HEK293 (cell line): Measurements from ENCODE around the gene ARHGEF12.

Source experiments
- EGR2 ChIP-seq: fragments of 450-650 bp; formaldehyde crosslinking; IDR thresholded peaks from 2 replicates; pipeline ENCODE4 v1.5.1; 2016; ENCODE audit warnings: low read depth, missing biosample characterization, missing genetic modification characterization
- FEZF1 ChIP-seq: fragments of 450-650 bp; formaldehyde crosslinking; IDR thresholded peaks from 2 replicates; pipeline ENCODE4 v1.5.1; 2016; ENCODE audit warnings: missing biosample characterization, missing genetic modification characterization
- KLF17 ChIP-seq: fragments of 450-650 bp; formaldehyde crosslinking; IDR thresholded peaks from 2 replicates; pipeline ENCODE4 v1.5.1; 2016; ENCODE audit warnings: missing biosample characterization, missing genetic modification characterization
- MEIS1 ChIP-seq: sonication (generic); formaldehyde crosslinking; IDR thresholded peaks from 2 replicates; pipeline ENCODE4 v1.8.1; 2022; ENCODE audit warnings: missing genetic modification reagents, mild to moderate bottlenecking, borderline replicate concordance
- OVOL3 ChIP-seq: fragments of 450-650 bp; formaldehyde crosslinking; IDR thresholded peaks from 2 replicates; pipeline ENCODE4 v1.5.1; 2016; ENCODE audit warnings: missing biosample characterization, missing genetic modification characterization
- REPIN1 ChIP-seq: fragments of 450-650 bp; formaldehyde crosslinking; IDR thresholded peaks from 2 replicates; pipeline ENCODE4 v1.5.1; 2017; ENCODE audit warnings: missing biosample characterization, missing genetic modification characterization, low read depth
- SALL2 ChIP-seq: fragments of 450-650 bp; formaldehyde crosslinking; IDR thresholded peaks from 2 replicates; pipeline ENCODE4 v1.5.0; 2017; ENCODE audit warnings: missing biosample characterization, mild to moderate bottlenecking, missing genetic modification characterization, borderline replicate concordance
- SCRT1 ChIP-seq: fragments of 450-650 bp; formaldehyde crosslinking; IDR thresholded peaks from 2 replicates; pipeline ENCODE4 v1.5.1; 2016; ENCODE audit warnings: missing biosample characterization, missing genetic modification characterization, borderline replicate concordance
- YY2 ChIP-seq: fragments of 450-650 bp; formaldehyde crosslinking; IDR thresholded peaks from 2 replicates; pipeline ENCODE4 v1.5.1; 2016; ENCODE audit warnings: missing biosample characterization, missing genetic modification characterization
- ZBTB1 ChIP-seq: fragments of 450-650 bp; formaldehyde crosslinking; IDR thresholded peaks from 2 replicates; pipeline ENCODE4 v1.5.1; 2016; ENCODE audit warnings: missing biosample characterization, missing genetic modification characterization
- ZIC2 ChIP-seq: fragments of 450-650 bp; formaldehyde crosslinking; IDR thresholded peaks from 2 replicates; pipeline ENCODE4 v1.5.1; 2016; ENCODE audit warnings: missing biosample characterization, missing genetic modification characterization
- ZNF10 ChIP-seq: fragments of 450-650 bp; formaldehyde crosslinking; IDR thresholded peaks from 2 replicates; pipeline ENCODE4 v1.5.1; 2017; ENCODE audit warnings: missing biosample characterization, missing genetic modification characterization
- ZNF148 ChIP-seq: fragments of 450-650 bp; formaldehyde crosslinking; IDR thresholded peaks from 2 replicates; pipeline ENCODE4 v1.5.0; 2017; ENCODE audit warnings: missing biosample characterization, missing genetic modification characterization, borderline replicate concordance
- ZNF157 ChIP-seq: fragments of 450-650 bp; formaldehyde crosslinking; IDR thresholded peaks from 2 replicates; pipeline ENCODE4 v1.5.1; 2016; ENCODE audit warnings: missing biosample characterization, missing genetic modification characterization
- ZNF19 ChIP-seq: fragments of 450-650 bp; formaldehyde crosslinking; IDR thresholded peaks from 2 replicates; pipeline ENCODE4; 2016; ENCODE audit warnings: missing biosample characterization, missing genetic modification characterization, low read depth
- ZNF202 ChIP-seq: fragments of 450-650 bp; formaldehyde crosslinking; IDR thresholded peaks from 2 replicates; pipeline ENCODE4 v1.5.1; 2016; ENCODE audit warnings: missing biosample characterization, missing genetic modification characterization, borderline replicate concordance
- ZNF221 ChIP-seq: fragments of 450-650 bp; formaldehyde crosslinking; IDR thresholded peaks from 2 replicates; pipeline ENCODE4 v1.5.1; 2017; ENCODE audit warnings: missing biosample characterization, missing genetic modification characterization, borderline replicate concordance
- ZNF248 ChIP-seq: fragments of 450-650 bp; formaldehyde crosslinking; IDR thresholded peaks from 2 replicates; pipeline ENCODE4 v1.5.1; 2017; ENCODE audit warnings: missing biosample characterization, missing genetic modification characterization
- ZNF324 ChIP-seq: fragments of 450-650 bp; formaldehyde crosslinking; IDR thresholded peaks from 2 replicates; pipeline ENCODE4 v1.5.1; 2016; ENCODE audit warnings: missing biosample characterization, missing genetic modification characterization
- ZNF335 ChIP-seq: fragments of 450-650 bp; formaldehyde crosslinking; conservative IDR thresholded peaks from 2 replicates; pipeline ENCODE4 v1.5.1; 2016; ENCODE audit warnings: missing biosample characterization, missing genetic modification characterization
- ZNF37A ChIP-seq: fragments of 450-650 bp; IDR thresholded peaks from 2 replicates; pipeline ENCODE4 v1.5.1; 2018; ENCODE audit warnings: missing biosample characterization, missing genetic modification characterization
- ZNF488 ChIP-seq: fragments of 450-650 bp; formaldehyde crosslinking; IDR thresholded peaks from 2 replicates; pipeline ENCODE4 v1.5.1; 2016; ENCODE audit warnings: missing biosample characterization, missing genetic modification characterization
- ZNF514 ChIP-seq: fragments of 450-650 bp; formaldehyde crosslinking; IDR thresholded peaks from 2 replicates; pipeline ENCODE4 v1.5.1; 2016; ENCODE audit warnings: missing biosample characterization, missing genetic modification characterization
- ZNF521 ChIP-seq: fragments of 450-650 bp; formaldehyde crosslinking; IDR thresholded peaks from 2 replicates; pipeline ENCODE4 v1.5.1; 2017; ENCODE audit warnings: missing biosample characterization, mild to moderate bottlenecking, missing genetic modification characterization
- ZNF624 ChIP-seq: fragments of 450-650 bp; formaldehyde crosslinking; IDR thresholded peaks from 2 replicates; pipeline ENCODE4 v1.5.1; 2017; ENCODE audit warnings: missing biosample characterization, missing genetic modification characterization
- ZNF626 ChIP-seq: fragments of 450-650 bp; sonication (Bioruptor Pico); formaldehyde crosslinking; IDR thresholded peaks from 2 replicates; pipeline ENCODE4 v1.5.1; 2018; ENCODE audit warnings: missing biosample characterization, missing genetic modification characterization, inconsistent platforms
- ZNF629 ChIP-seq: fragments of 450-650 bp; formaldehyde crosslinking; IDR thresholded peaks from 2 replicates; pipeline ENCODE4 v1.5.1; 2017; ENCODE audit warnings: missing biosample characterization, missing genetic modification characterization
- ZNF639 ChIP-seq: fragments of 450-650 bp; formaldehyde crosslinking; IDR thresholded peaks from 2 replicates; pipeline ENCODE4 v1.5.1; 2016; ENCODE audit warnings: missing biosample characterization, missing genetic modification characterization
- ZNF658 ChIP-seq: fragments of 450-650 bp; formaldehyde crosslinking; IDR thresholded peaks from 2 replicates; pipeline ENCODE4; 2016; ENCODE audit warnings: missing biosample characterization, missing genetic modification characterization
- ZNF830 ChIP-seq: fragments of 450-650 bp; IDR thresholded peaks from 2 replicates; pipeline ENCODE4 v1.5.0; 2018; ENCODE audit warnings: missing biosample characterization, missing genetic modification characterization, low read depth, mild to moderate bottlenecking, moderate library complexity
- TF ChIP-seq, protein P1 (sequence below): fragments of 450-650 bp; formaldehyde crosslinking; IDR thresholded peaks from 2 replicates; pipeline ENCODE4 v1.5.1; 2017; ENCODE audit warnings: missing biosample characterization, missing genetic modification characterization
- TF ChIP-seq, protein P2 (sequence below): fragments of 450-650 bp; IDR thresholded peaks from 2 replicates; pipeline ENCODE4 v1.5.1; 2018; ENCODE audit warnings: missing biosample characterization, missing genetic modification characterization

ARHGEF12 gene

DNA sequence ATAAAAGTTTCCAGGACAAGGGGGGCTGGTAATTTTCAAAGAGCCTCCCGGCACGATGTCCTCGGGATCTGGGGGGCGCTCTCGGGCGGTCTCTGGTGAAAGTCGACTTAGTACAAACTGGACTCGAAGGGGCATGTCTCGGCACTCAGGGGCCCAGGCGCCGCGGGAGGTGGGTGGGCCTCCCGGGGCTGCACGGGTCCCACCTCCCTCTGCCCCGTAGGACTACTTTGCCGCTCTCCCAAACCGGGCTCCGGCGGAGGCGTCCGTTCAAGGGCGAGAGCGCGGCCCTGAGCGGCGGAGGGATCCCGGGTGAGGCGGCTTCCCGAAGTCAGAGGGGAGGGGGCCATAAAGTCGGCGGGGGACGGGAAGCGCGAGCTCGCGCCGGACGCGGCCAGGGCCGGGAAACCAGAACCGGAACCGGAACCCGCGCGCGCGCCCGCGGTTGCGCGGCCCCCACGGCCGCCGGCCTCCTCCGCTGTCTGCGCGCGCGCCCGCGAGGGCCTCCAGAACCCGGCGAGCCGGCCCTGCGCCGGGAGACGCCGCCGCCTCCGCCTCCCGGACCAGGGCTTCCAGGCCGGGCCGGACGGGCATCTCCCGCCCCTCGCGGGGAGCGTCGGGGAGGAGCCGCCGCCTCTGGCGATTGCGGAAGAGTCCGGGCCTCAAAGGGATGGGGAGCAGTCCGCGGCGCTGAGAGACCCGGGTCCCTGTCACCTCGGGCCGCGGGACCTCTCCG is at the start of gene ARHGEF12 (continued):
- TF ChIP-seq ZNF324 (peak; percentile 94), REPIN1 (no peak), ZNF221 (tag by site-specific recombination) (0 out of 2 replicates have a peak, but pooled peaks have one; percentile 29), ZNF148 (tag by site-specific recombination) (peak; percentile 90), ZNF521 (no peak), ZIC2 (tag by site-specific recombination) (peak; percentile 70; the same call in 1 of the 2 replicates), ZNF514 (tag by site-specific recombination) (no peak), YY2 (tag by site-specific recombination) (peak; percentile 68), ZNF335 (tag by site-specific recombination) (peak; percentile 62), ZBTB1 (tag by site-specific recombination) (peak; percentile 71; the same call in 1 of the 2 replicates), ZNF248 (tag by site-specific recombination) (no peak), KLF17 (peak; percentile 97), ZNF19 (tag by site-specific recombination) (no peak), ZNF626 (tag by site-specific recombination) (0 out of 2 replicates have a peak, but pooled peaks have one; percentile 21), ZNF488 (tag by site-specific recombination) (no peak), ZNF658 (tag by site-specific recombination) (no peak), EGR2 (peak; percentile 44; the same call in 1 of the 2 replicates), ZNF629 (peak; percentile 89), ZNF624 (tag by site-specific recombination) (no peak), ZNF830 (tag by site-specific recombination) (no peak), OVOL3 (tag by site-specific recombination) (0 out of 2 replicates have a peak, but pooled peaks have one; percentile 53), ZNF639 (peak; percentile 95), SCRT1 (tag by site-specific recombination) (no peak), ZNF157 (no peak), ZNF202 (tag by site-specific recombination) (no peak), ZNF37A (no peak), FEZF1 (tag by site-specific recombination) (no peak), ZNF10 (peak; percentile 48; the same call in 1 of the 2 replicates), SALL2 (tag by site-specific recombination) (peak; percentile 89; the same call in 1 of the 2 replicates), MEIS1 (CRISPR knock-in tag) (no peak)
- TF ChIP-seq, protein P1, sequence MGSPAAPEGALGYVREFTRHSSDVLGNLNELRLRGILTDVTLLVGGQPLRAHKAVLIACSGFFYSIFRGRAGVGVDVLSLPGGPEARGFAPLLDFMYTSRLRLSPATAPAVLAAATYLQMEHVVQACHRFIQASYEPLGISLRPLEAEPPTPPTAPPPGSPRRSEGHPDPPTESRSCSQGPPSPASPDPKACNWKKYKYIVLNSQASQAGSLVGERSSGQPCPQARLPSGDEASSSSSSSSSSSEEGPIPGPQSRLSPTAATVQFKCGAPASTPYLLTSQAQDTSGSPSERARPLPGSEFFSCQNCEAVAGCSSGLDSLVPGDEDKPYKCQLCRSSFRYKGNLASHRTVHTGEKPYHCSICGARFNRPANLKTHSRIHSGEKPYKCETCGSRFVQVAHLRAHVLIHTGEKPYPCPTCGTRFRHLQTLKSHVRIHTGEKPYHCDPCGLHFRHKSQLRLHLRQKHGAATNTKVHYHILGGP = peak; percentile 52; the same call in 1 of the 2 replicates
- TF ChIP-seq, protein P2, sequence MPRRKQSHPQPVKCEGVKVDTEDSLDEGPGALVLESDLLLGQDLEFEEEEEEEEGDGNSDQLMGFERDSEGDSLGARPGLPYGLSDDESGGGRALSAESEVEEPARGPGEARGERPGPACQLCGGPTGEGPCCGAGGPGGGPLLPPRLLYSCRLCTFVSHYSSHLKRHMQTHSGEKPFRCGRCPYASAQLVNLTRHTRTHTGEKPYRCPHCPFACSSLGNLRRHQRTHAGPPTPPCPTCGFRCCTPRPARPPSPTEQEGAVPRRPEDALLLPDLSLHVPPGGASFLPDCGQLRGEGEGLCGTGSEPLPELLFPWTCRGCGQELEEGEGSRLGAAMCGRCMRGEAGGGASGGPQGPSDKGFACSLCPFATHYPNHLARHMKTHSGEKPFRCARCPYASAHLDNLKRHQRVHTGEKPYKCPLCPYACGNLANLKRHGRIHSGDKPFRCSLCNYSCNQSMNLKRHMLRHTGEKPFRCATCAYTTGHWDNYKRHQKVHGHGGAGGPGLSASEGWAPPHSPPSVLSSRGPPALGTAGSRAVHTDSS (tag by site-specific recombination) = peak; percentile 41; the same call in 1 of the 2 replicates
